GM19099 (cell line): ENCODE results near the gene UBAC1.

Experiments used
- POLR2A ChIP-seq: IDR thresholded peaks from 3 replicates; pipeline ENCODE4 v1.6.1; 2011; ENCODE audit warnings: low read depth; ENCODE audit not compliant: insufficient read length; ENCODE audit errors: extremely low read depth

UBAC1 gene

GRCh38 chr9:135997090-135998015 is 36.2 kb upstream of the UBAC1 start:
- no peak for TF ChIP-seq POLR2A

GRCh38 chr9:135995816-135996215 is 34.6 kb upstream of the UBAC1 start:
- TF ChIP-seq POLR2A = no peak

GRCh38 chr9:135994501-135995192 is 33.5 kb upstream of the UBAC1 start:
- TF ChIP-seq POLR2A = no peak

DNA sequence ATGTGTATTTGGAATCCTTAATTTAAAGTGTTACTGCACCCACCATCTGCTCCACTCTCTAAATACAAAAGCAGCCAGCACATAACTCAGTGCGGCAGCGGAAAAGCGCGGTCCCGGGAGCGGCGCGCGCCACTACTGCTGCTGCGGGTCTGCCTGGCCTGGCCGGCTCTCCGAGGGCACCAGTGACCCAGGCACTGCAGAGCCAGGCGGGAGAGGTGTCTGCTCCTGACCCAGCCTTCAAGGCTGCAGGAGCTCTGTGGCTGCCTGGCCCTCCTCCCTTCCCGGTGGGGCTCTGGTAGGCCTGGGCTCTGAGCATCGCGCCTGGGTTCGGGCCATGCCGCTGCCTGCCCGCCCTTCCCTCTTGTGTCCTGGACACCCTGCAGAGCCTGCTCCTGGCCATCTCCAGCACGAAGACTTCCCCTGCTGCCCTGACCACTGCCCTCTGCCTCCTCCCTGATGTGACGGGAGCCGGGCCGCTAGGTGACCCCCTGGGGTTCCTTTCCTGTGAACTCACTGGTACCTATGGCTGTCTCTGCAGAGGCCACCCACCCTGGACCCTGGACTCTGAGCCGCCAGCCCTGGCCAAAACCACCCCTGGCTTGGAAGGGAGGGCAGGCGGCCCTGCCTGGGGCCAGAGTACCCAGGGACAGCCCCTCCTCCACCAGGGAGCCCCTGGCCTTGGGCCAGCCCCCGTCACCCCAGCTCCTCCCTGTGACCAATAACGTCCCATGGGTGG is 32.8 kb upstream of the UBAC1 start:
- TF ChIP-seq POLR2A = no peak

DNA sequence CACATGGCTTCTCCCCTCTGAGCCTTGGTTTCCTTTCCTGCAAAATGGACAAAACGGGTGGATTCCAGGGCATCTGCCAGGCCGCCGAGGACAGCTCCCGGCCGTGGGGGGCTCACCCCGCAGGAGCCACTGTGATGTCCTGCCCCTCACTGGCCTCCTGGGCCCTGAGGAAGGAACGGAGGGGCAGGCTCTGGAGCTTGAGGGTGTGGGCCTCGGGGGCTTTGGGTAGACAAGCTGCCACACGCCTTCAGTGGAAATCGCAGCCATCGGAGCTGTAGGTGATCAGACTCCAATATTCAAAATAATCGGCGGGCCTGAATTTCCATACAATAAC is 32.2 kb upstream of the UBAC1 start:
- TF ChIP-seq POLR2A = no peak

- no peak for TF ChIP-seq POLR2A
Observed at GRCh38 chr9:135992486-135993408, 31.6 kb upstream of the UBAC1 start.

DNA sequence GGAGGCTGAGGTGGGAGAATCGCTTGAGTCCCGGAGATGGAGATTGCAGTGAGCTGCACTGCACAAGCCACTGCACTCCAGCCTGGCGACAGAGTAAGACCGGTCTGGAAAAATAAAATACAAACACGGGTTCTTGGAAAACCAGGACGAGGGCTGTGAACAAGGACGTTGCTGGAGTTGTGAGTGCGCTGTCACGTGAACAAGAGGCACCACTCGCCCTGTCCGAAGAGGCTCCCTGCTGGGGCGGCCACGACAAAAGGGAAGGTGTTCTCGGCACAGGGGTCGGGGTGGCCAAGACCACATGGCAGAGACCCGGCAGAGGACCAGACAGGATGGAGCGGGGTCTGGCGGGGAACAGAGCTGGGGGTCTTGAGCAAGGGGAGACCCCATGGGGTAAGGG is 30.6 kb upstream of the UBAC1 start:
- no peak for TF ChIP-seq POLR2A

DNA sequence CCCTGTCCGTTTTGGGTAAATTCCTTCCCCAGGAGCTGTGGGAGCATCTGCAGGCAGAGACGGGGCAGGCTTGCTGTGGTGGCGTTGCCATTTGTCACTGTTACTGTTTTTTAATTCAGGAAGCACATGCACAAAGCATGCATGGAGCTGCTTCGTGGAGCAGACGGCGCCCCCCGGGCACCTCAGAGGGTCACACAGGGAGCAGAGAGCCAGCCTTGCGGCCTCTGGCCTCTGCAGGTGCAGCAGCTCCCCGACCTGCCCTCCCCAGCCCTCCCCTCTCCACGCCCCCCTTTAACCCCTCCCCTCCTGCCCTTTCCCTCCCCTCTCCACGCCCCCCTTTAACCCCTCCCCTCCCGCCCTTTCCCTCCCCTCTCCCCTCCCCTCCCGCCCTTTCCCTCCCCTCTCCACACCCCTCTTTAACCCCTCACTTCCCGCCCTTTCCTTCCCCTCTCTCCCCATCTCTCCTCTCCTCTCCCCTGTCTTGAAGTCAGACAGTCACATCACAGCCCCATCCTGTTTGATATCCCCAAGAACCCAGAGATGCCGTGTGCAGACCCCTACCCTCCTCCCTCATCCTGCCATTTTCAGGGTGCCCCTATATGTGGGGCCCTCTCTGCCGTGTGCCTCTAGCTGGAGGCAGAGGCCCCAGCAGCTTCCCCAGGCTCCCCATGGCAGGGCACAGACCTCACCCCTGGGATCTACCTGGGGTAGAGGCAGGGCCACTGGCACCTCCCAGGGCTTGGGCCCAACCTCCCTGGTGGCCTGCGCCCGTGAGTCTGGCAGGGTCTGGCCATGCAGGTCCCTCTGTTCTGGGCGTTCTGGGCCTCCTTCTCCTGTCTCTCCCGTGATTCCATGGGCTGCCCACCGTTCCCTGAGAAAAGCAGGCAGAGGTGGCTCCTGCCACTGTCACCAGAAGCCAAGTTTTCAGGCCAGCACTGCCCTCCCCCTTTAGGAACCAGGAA is 29.6 kb upstream of the UBAC1 start:
- TF ChIP-seq POLR2A = no peak

GRCh38 chr9:135989722-135990467 is 28.7 kb upstream of the UBAC1 start:
- no peak for TF ChIP-seq POLR2A

DNA sequence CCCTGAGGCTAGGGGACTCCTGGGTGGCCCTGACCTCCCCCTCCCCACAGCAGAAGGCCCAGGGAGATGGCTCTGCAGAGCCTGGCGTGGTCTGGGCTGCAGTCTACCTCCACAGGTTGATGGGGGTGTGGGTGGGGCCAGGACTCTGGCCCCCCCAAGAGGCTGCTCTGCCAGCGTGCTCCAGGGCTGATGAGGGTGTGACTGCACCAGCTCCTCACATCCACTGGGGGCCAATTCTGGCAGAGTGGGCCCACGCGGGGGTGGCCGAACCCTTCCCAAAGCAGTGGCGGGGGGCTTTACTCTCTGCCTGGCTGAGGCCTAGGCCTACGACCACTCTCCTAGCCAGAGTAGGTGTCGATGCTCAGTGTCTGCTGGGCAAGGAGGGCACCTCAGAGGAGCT is 28.0 kb upstream of the UBAC1 start:
- no peak for TF ChIP-seq POLR2A

- TF ChIP-seq POLR2A = no peak
Observed at GRCh38 chr9:135988493-135988892, 27.3 kb upstream of the UBAC1 start.

DNA sequence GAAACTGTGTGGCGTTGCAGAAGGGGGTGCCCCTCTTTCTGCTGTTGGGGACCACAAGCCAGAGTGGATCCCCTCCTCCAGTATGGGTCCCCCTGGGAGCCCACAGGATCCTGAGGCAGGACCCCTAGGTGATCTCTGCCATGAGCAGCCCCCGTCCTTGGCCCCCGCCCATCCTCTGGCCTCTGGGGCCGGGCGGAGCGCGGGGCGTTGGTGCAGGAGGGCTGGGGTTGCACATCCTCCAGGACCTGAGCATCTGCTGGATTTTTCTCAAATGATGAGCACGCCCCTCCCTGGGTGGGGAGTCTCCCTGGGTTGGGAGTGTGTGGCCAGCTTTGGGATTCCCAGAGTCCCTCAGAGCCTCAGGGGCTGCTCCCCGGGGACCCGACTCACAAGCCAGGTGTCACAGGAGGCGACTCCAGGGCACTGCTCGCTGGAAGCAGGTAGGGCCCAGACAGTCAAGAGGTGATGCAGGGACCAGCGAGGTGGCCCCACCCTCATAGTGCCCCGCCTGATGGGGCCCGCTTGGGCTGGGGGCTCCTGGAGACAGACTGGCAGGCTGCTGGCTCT is 26.7 kb upstream of the UBAC1 start:
- TF ChIP-seq POLR2A = no peak
